Fibroblast of villous mesenchyme (primary cell): ENCODE data around the gene PKD2L1. TPM values are rescaled to one million over a fixed set of nuclear protein-coding genes. Genes with fewer than 3 reads are reported as not detected.
A peak's percentile ranks its signal among the peaks of the same experiment; 100 is the strongest.
"Not testable (repeated sequence)": the region's sequence is repeated elsewhere in the genome, so short reads cannot be mapped to it uniquely, and the experiment has no call there.

ENCODE experiments used
- DNase-seq: peaks from one replicate; pipeline ENCODE4 v3.0.0-alpha.2; 2010; ENCODE audit warnings: low read depth
- H3K4me3 ChIP-seq: 2 replicates; pipeline ENCODE4 v1.5.1; 2011; ENCODE audit warnings: low read depth, mild to moderate bottlenecking, low read length
- total RNA-seq: library from RNA; depleted of rRNA; stranded (reverse); fragments of >200 nt; gene quantifications from 2 replicates; pipeline ENCODE4 v1.2.3, GENCODE V29; 2012
- TF ChIP-seq, protein P1 (sequence below): IDR thresholded peaks from 2 replicates; pipeline ENCODE4 v1.5.1; 2012; ENCODE audit warnings: low read depth, mild to moderate bottlenecking, low read length; ENCODE audit not compliant: insufficient read depth

PKD2L1 gene
- total RNA-seq, 1 donor = not detected

GRCh38 chr10:100311298-100311697 is 18.7 kb downstream of the PKD2L1 start:
- H3K4me3 ChIP-seq = no peak overlapping the region
- TF ChIP-seq, protein P1, sequence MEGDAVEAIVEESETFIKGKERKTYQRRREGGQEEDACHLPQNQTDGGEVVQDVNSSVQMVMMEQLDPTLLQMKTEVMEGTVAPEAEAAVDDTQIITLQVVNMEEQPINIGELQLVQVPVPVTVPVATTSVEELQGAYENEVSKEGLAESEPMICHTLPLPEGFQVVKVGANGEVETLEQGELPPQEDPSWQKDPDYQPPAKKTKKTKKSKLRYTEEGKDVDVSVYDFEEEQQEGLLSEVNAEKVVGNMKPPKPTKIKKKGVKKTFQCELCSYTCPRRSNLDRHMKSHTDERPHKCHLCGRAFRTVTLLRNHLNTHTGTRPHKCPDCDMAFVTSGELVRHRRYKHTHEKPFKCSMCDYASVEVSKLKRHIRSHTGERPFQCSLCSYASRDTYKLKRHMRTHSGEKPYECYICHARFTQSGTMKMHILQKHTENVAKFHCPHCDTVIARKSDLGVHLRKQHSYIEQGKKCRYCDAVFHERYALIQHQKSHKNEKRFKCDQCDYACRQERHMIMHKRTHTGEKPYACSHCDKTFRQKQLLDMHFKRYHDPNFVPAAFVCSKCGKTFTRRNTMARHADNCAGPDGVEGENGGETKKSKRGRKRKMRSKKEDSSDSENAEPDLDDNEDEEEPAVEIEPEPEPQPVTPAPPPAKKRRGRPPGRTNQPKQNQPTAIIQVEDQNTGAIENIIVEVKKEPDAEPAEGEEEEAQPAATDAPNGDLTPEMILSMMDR = no peak
- DNase-seq = no peak

- TF ChIP-seq, protein P1 = no peak
- DNase-seq = peak; percentile 15
- H3K4me3 ChIP-seq = no peak overlapping the region
These were observed 22.3 kb downstream of the PKD2L1 start for GRCh38 chr10:100307684-100308083.

GRCh38 chr10:100306861-100307260 is 23.2 kb downstream of the PKD2L1 start:
- DNase-seq = no peak
- H3K4me3 ChIP-seq = no peak overlapping the region
- TF ChIP-seq, protein P1 = no peak

DNA sequence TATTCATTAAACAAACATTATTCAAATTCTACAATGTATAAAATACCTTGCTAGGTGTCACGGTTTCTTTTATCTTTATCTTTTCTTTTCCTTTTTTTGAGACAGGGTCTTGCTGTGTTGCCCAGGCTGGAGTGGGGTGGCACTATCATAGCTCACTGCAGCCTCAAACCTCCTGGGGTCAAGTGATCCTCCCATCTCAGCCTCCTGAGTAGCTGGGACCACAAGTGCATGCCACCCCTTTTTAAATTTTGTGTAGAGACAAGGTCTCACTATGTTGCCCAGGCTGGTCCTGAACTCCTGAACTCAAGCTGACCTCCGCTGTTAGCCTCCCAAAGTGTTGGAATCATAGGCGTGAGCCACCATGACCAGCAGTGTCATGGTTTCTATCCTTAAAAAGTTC is 25.6 kb downstream of the PKD2L1 start:
- TF ChIP-seq, protein P1 = no peak
- no peak overlapping the region for H3K4me3 ChIP-seq
- no peak for DNase-seq

DNA sequence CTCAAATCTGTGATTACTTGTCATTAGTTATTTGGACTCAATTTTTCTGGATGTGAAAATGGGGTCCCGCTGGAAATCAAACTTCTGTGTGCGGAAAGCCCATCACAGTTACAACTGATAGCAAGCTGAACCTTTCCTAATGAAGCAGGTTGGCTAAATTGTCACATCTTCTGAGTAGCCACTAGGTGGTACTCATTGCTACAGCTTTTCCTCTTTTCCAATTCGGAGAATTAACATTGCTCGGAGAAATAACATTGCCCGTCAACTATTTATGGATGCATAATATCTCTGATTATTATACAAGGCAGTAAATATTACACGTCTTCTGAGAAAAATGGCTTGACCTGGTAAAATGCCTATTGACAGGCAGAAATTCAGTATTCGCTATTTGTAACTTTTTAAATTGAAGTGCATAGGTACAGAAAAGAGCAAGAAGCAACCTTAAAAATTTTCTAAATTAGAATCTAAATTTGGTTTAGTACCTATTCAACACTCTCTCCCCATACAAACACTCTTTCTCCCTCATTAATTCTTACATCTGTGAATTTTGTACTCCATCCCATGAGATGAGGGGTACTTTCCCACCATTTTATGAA is 26.2 kb downstream of the PKD2L1 start:
- H3K4me3 ChIP-seq = no peak overlapping the region
- TF ChIP-seq, protein P1 = peak; percentile 68
- DNase-seq = peak; percentile 28

- not testable (repeated sequence) for H3K4me3 ChIP-seq, DNase-seq
These were observed 28.9 kb downstream of the PKD2L1 start for GRCh38 chr10:100301123-100301522.

DNA sequence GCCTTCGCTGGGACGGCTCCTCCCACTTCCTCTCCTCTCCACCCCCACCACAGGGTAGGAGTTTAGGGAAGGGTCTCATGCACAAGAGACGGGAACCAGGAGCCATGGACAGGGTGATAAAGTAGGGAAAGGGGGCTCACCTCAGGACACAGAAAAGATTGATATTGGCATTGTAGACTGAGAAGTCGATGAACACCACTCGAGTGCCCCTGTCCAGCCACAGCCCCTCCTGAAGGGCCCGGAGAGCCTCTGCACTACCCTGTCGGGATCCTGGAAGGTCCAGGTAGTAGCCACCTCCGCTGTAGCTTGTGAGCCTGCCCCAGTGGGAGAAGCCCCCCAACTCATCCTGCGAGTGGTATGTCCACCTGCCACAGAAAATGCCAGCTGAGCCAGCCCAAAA is 32.8 kb downstream of the PKD2L1 start:
- DNase-seq = no peak
- no peak overlapping the region for H3K4me3 ChIP-seq
- TF ChIP-seq, protein P1 = no peak
